C4-2B (cell line): Measurements from ENCODE around the gene ZPR1.

Experiments
- H3K27ac ChIP-seq: fragments of 450-650 bp; 2 replicates; pipeline ENCODE4 v1.5.1; 2017
- ZFX ChIP-seq: fragments of 450-650 bp; IDR thresholded peaks from 2 replicates; pipeline ENCODE4 v1.6.1; 2017
- TF ChIP-seq, protein P1 (sequence below): fragments of 450-650 bp; conservative IDR thresholded peaks from 2 replicates; pipeline ENCODE4 v1.5.1; 2017; ENCODE audit warnings: mild to moderate bottlenecking

ZPR1 gene

DNA sequence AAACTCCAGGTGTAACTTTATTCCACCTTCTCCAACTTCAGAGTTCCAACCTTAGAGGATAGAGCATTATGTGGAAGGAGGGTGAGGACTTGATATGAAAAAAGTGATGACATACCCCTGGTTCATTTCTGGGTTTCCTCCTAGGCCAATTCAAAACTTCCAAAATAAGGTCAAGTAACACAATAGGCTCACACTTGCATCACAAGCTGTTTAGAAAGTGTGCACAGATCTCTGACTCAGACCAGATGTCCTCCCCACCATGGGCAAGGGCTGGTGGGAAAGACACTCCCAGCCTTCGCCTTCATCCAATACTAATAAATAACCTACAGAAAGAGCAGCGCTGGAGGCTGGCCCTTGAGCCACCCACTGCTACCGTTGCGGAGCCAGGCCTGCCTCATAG, 9.3 kb downstream of the ZPR1 start:
- H3K27ac ChIP-seq, result no peak overlapping the region
- TF ChIP-seq, protein P1, sequence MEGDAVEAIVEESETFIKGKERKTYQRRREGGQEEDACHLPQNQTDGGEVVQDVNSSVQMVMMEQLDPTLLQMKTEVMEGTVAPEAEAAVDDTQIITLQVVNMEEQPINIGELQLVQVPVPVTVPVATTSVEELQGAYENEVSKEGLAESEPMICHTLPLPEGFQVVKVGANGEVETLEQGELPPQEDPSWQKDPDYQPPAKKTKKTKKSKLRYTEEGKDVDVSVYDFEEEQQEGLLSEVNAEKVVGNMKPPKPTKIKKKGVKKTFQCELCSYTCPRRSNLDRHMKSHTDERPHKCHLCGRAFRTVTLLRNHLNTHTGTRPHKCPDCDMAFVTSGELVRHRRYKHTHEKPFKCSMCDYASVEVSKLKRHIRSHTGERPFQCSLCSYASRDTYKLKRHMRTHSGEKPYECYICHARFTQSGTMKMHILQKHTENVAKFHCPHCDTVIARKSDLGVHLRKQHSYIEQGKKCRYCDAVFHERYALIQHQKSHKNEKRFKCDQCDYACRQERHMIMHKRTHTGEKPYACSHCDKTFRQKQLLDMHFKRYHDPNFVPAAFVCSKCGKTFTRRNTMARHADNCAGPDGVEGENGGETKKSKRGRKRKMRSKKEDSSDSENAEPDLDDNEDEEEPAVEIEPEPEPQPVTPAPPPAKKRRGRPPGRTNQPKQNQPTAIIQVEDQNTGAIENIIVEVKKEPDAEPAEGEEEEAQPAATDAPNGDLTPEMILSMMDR, result no peak
- no peak for TF ChIP-seq ZFX

- TF ChIP-seq ZFX, result no peak
- TF ChIP-seq, protein P1, result no peak
- no peak overlapping the region for H3K27ac ChIP-seq
Observed at GRCh38 chr11:116777056-116777455, 10.8 kb downstream of the ZPR1 start.

DNA sequence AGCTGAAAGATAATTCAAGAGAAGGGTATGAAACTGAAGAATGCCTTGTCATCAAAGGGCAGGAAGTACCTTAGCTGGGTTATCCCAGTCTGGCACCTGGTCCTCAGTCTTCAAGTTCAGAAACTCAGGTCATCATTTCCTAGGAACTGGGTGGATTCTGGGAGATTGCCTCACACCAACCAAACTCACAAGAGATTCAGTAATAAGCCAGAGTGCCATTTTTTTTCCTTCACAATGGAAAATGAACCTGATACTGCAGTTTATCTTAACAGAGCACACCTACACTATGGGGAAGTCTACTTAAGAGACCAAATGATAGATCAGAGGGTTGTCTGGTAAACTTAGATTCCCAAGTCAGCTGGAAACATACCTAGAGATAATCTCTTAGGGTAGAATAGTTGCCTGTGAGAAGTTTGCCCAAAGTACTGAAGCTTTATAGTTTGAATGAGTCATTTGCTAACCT, 11.3 kb downstream of the ZPR1 start:
- no peak overlapping the region for H3K27ac ChIP-seq
- TF ChIP-seq, protein P1, result no peak
- TF ChIP-seq ZFX, result no peak

GRCh38 chr11:116775975-116776374, 11.8 kb downstream of the ZPR1 start:
- H3K27ac ChIP-seq, result no peak overlapping the region
- TF ChIP-seq, protein P1, result no peak
- TF ChIP-seq ZFX, result no peak

DNA sequence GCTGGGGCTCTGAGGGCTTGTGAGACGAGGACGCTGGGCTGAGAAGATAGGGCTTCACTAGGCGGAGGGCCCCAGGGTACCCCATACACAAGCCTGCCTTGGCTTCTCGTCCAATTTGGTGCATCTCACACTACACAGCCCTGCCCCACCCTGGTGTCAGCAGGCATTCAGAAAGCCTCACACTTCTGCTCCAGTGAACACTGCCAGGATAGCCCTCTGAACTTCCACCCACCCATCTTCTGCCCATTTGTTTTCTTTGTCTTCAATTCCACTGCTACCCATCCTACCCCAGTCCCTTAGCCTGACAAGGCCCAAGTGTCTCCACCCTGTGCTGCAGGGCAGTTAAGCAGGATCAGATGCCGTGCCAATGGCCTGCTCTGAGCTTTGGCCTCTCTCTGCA, 13.2 kb downstream of the ZPR1 start:
- 0 out of 2 replicates have a peak overlapping the region, but pooled peaks have one; percentile 1 for H3K27ac ChIP-seq
- TF ChIP-seq, protein P1, result no peak
- TF ChIP-seq ZFX, result no peak

- TF ChIP-seq, protein P1, result no peak
- TF ChIP-seq ZFX, result no peak
- peak overlapping the region; percentile 94 for H3K27ac ChIP-seq
Observed at GRCh38 chr11:116773203-116774097, 14.4 kb downstream of the ZPR1 start.

DNA sequence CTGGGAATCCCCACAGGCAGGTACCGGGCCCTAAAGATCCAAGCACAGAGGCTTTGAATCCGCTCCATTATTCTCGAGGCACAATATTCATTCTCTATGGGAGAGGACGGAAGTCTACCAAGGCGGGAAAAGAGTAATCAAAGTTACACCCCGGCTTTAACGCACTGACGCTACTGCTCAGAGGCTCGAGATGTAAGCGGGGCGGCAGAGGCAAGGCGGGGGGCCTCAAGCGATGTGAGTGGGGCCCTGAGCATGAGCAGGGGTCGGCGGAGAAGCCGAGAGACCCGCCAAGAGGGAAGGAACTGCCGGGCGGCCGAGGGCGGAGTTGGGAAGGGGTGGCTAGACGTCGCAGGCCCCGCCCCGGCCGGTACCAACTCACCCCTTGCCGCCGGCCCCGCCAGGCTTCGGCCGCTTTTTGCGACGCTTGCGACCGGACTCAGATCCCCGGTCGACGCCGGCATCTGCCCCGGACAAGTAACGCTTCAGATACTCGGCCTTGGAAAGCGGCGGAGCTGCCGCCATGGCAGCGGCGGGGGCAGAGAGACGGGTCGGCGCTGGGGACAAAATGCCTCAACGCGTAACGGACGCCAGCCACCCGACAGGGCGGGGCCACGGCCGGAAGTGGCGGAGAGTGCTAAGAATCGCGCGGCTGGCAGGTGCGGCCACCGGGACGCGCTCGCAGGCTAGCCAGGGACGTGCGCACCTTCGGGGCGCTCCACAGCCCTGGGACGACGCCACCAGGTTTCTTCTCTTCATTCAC, 15.2 kb downstream of the ZPR1 start, which contains the start of gene BUD13:
BUD13 (minus strand) TSS at position 545 of the 760 bp plus-strand sequence; CDS start at position 522, 23 bp downstream.
- TF ChIP-seq ZFX, result peak; percentile 76
- TF ChIP-seq, protein P1, result no peak
- H3K27ac ChIP-seq, result peak within 1 kb of the TSS; percentile 94
